CD14-positive monocyte (primary cell): Measurements from ENCODE around the gene PAK1IP1. TPM values are rescaled to one million over a fixed set of nuclear protein-coding genes. Genes with fewer than 3 reads are reported as not detected.
"Not testable (repeated sequence)": the region's sequence is repeated elsewhere in the genome, so short reads cannot be mapped to it uniquely, and the experiment has no call there.

Experiments
- DNase-seq, 3 donors: peaks; one replicate each; pipeline ENCODE4 v3.0.0-alpha.2; 2011 to 2022
- H2AFZ ChIP-seq: 2 replicates; pipeline ENCODE4 v1.6.0; 2012; ENCODE audit warnings: mild to moderate bottlenecking, low read depth, low read length, inconsistent platforms; ENCODE audit not compliant: insufficient read depth, poor library complexity, severe bottlenecking
- H3K27ac ChIP-seq, 2 donors: 1 replicate in 1 of 2; 2 replicates in 1 of 2; pipeline ENCODE4 v1.5.1; 2012 to 2013; ENCODE audit warnings: low read length in 2 of 2, control low read depth in 1 of 2, inconsistent platforms in 1 of 2, low read depth in 1 of 2, mild to moderate bottlenecking in 1 of 2
- H3K27me3 ChIP-seq, 2 donors: one replicate each; pipeline versions ENCODE4 v1.6.0 to v1.6.1; 2011 to 2013; ENCODE audit warnings: low read length in 2 of 2; ENCODE audit not compliant: control insufficient read depth in 2 of 2, insufficient read depth in 2 of 2
- H3K36me3 ChIP-seq, 2 donors: replicated peaks in 1 of 2; 1 replicate in 1 of 2; 2 replicates in 1 of 2; pipeline versions ENCODE4 v1.5.1 to v1.6.1; 2012 to 2013; ENCODE audit warnings: low read length in 2 of 2, control low read depth in 1 of 2, inconsistent platforms in 1 of 2, mild to moderate bottlenecking in 1 of 2; ENCODE audit not compliant: insufficient read depth in 2 of 2, control insufficient read depth in 1 of 2
- H3K4me1 ChIP-seq, 2 donors: 1 replicate in 1 of 2; 2 replicates in 1 of 2; pipeline versions ENCODE4 v1.5.1 to v1.6.1; 2012 to 2013; ENCODE audit warnings: low read length in 2 of 2, control low read depth in 1 of 2, inconsistent platforms in 1 of 2, mild to moderate bottlenecking in 1 of 2, moderate library complexity in 1 of 2; ENCODE audit not compliant: insufficient read depth in 2 of 2, control insufficient read depth in 1 of 2
- H3K4me2 ChIP-seq: replicated peaks from 2 replicates; pipeline ENCODE3; 2012; ENCODE audit warnings: low read length, moderate library complexity, mild to moderate bottlenecking; ENCODE audit not compliant: poor library complexity, severe bottlenecking; ENCODE audit errors: extremely low read depth
- H3K4me3 ChIP-seq, 3 experiments: fragments of 200-600 bp in 1 of 3; sonication (generic) in 1 of 3; replicated peaks in 1 of 3; 1 replicate in 2 of 3; 2 replicates in 1 of 3; pipeline ENCODE4 v1.5.1; 2011 to 2013; ENCODE audit warnings: low read length in 3 of 3, mild to moderate bottlenecking in 3 of 3, control low read depth in 2 of 3, low read depth in 2 of 3, inconsistent platforms in 1 of 3, moderate library complexity in 1 of 3
- H3K79me2 ChIP-seq: 2 replicates; pipeline ENCODE4 v1.6.0; 2012; ENCODE audit warnings: mild to moderate bottlenecking, control low read depth, inconsistent platforms, low read length, moderate library complexity; ENCODE audit not compliant: insufficient read depth
- H3K9ac ChIP-seq: 2 replicates; pipeline ENCODE4 v1.6.0; 2017; ENCODE audit warnings: low read length, mild to moderate bottlenecking; ENCODE audit not compliant: insufficient read depth, poor library complexity, severe bottlenecking
- H3K9me3 ChIP-seq, 2 donors: replicated peaks in 1 of 2; 1 replicate in 1 of 2; 2 replicates in 1 of 2; pipeline versions ENCODE4 v1.5.1 to v1.6.1; 2012 to 2013; ENCODE audit warnings: low read length in 2 of 2, control low read depth in 1 of 2; ENCODE audit not compliant: control insufficient read depth in 1 of 2, insufficient read depth in 1 of 2
- H4K20me1 ChIP-seq: 2 replicates; pipeline ENCODE4 v1.6.0; 2012; ENCODE audit warnings: mild to moderate bottlenecking, low read length, control low read depth, moderate library complexity; ENCODE audit not compliant: insufficient read depth
- H3K27ac Mint-ChIP-seq, 7 donors: one replicate each; pipeline ENCODE4 v1.8.0; 2020; ENCODE audit warnings: mild to moderate bottlenecking in 7 of 7, mixed read lengths in 7 of 7, moderate library complexity in 6 of 7, inconsistent platforms in 2 of 7
- H3K27me3 Mint-ChIP-seq, 3 donors: one replicate each; pipeline ENCODE4 v1.8.0; 2021 to 2022; ENCODE audit warnings: low read depth in 3 of 3, mild to moderate bottlenecking in 3 of 3, mixed read lengths in 3 of 3, moderate library complexity in 3 of 3, inconsistent platforms in 1 of 3
- H3K36me3 Mint-ChIP-seq, 2 donors: one replicate each; pipeline ENCODE4 v1.8.0; 2020; ENCODE audit warnings: mixed read lengths in 2 of 2, inconsistent platforms in 1 of 2, mild to moderate bottlenecking in 1 of 2
- H3K4me1 Mint-ChIP-seq: one replicate; pipeline ENCODE4 v1.8.0; 2020; ENCODE audit warnings: mild to moderate bottlenecking, mixed read lengths
- H3K4me3 Mint-ChIP-seq, 2 donors: one replicate each; pipeline ENCODE4 v1.8.0; 2020; ENCODE audit warnings: mild to moderate bottlenecking in 2 of 2, mixed read lengths in 2 of 2, moderate library complexity in 1 of 2
- H3K9me3 Mint-ChIP-seq, 7 donors: one replicate each; pipeline ENCODE4 v1.8.0; 2020 to 2022; ENCODE audit warnings: mixed read lengths in 7 of 7, mild to moderate bottlenecking in 6 of 7, moderate library complexity in 6 of 7, inconsistent platforms in 2 of 7
- CTCF ChIP-seq: fragments of 200-600 bp; IDR thresholded peaks from one replicate; pipeline ENCODE4 v1.8.0; 2022; ENCODE audit warnings: antibody characterized with exemption, mild to moderate bottlenecking
- WGBS: methylation state at CpG from one replicate; pipeline ENCODE4 v1.1.5; 2013; ENCODE audit warnings: missing lambda C conversion rate; ENCODE audit not compliant: insufficient coverage; 5-methylcytosine and 5-hydroxymethylcytosine counted together
- intact Hi-C, 2 donors: fragments of 100-400 bp; cut with micrococcal nuclease; formaldehyde crosslinking; loops; one replicate each; pipeline versions ENCODE4 v1.15.0 to v1.15.1; 2023
- polyA plus RNA-seq, 3 donors: library from polyadenylated mRNA; depleted of rRNA in 1 of 3; unstranded in 2 of 3; stranded (reverse) in 1 of 3; fragments of 300-500 nt in 2 of 3; fragments of >200 nt in 1 of 3; fragmentation: Illumina TruSeq in 2 of 3; gene quantifications; 1 replicate in 2 of 3; 2 replicates in 1 of 3; pipeline ENCODE4 v1.2.3, GENCODE V29; 2012 to 2021

The PAK1IP1 gene
- polyA plus RNA-seq, 3 donors, result 6.2 to 13.3 (median 11.7) TPM

GRCh38 chr6:10747251-10747972 lies 52.6 kb downstream of the PAK1IP1 start, which contains the start of gene TMEM14B:
Gene TMEM14B (plus strand): TSS chr6:10747805. CDS start chr6:10749246, 1,441 bp downstream.
- peak within 1 kb of the TSS; percentile 69 to 97 for H3K27ac ChIP-seq
- H3K36me3 ChIP-seq, result peaks cover 15 to 18% of the 10 kb centered on the region in 2 donors
- Mint-ChIP-seq H3K9me3 (no peaks in the 10 kb centered on the region), H3K4me1 (peaks cover 29% of the 10 kb centered on the region), H3K4me3 (peak within 1 kb of the TSS; percentile 89 to 97), H3K27ac (peak within 1 kb of the TSS; percentile 88 to 96 (median 94)), H3K36me3 (peaks cover 24 to 30% of the 10 kb centered on the region in 2 donors), H3K27me3 (peaks cover 0 to 2% (median 2%) of the 10 kb centered on the region in 3 donors)
- H4K20me1 ChIP-seq, result peaks cover 7% of the 10 kb centered on the region
- TF ChIP-seq CTCF, result no peak
- peak; percentile 96 to 99 (median 97) for DNase-seq
- intact Hi-C loops, result loop anchor here (2.0 to 5.0 kb wide), 2 partner anchors 50 to 53 kb away; partner anchors contain the start of genes C6orf52 (in 1 of the 2) and PAK1IP1 (in 1 of the 2)
- no peaks in the 10 kb centered on the region for H3K9me3 ChIP-seq
- H2AFZ ChIP-seq, result peak within 1 kb of the TSS; percentile 93
- peak within 1 kb of the TSS; percentile 85 for H3K4me2 ChIP-seq
- no peaks in the 10 kb centered on the region for H3K27me3 ChIP-seq
- H3K79me2 ChIP-seq, result peaks cover 39% of the 10 kb centered on the region
- H3K4me3 ChIP-seq, result peak within 1 kb of the TSS; percentile 56 to 87 (median 81)
- peak within 1 kb of the TSS; percentile 87 for H3K9ac ChIP-seq
- H3K4me1 ChIP-seq, result peaks cover 17 to 27% of the 10 kb centered on the region in 2 donors
- 0% methylated on average over 41 of the region's 52 CpGs for WGBS

- peak overlapping the region in 1 of 2 donors; percentile 50 for H3K27ac ChIP-seq
Measured at GRCh38 chr6:10749734-10750133, 55.0 kb downstream of the PAK1IP1 start.

GRCh38 chr6:10750568-10750967 lies 55.8 kb downstream of the PAK1IP1 start:
- intact Hi-C loops, H3K9ac ChIP-seq, H3K27ac ChIP-seq, H3K27me3 Mint-ChIP-seq, H3K27me3 ChIP-seq, H3K4me3 ChIP-seq, H3K4me2 ChIP-seq, H3K9me3 Mint-ChIP-seq, H3K9me3 ChIP-seq, H2AFZ ChIP-seq, DNase-seq: not testable (repeated sequence)
- Histone ChIP-seq H4K20me1 (peaks cover 17% of the 10 kb centered on the region), H3K79me2 (peaks cover 54% of the 10 kb centered on the region), H3K4me1 (peaks cover 17 to 27% of the 10 kb centered on the region in 2 donors), H3K36me3 (peaks cover 36 to 49% of the 10 kb centered on the region in 2 donors)
- Mint-ChIP-seq H3K27ac (peak overlapping the region in 1 of 7 donors; percentile 2), H3K36me3 (peaks cover 51 to 60% of the 10 kb centered on the region in 2 donors), H3K4me3 (peak overlapping the region in 1 of 2 donors; percentile 25), H3K4me1 (peaks cover 29% of the 10 kb centered on the region)
- 100% methylated on average over 6 of the region's 6 CpGs for WGBS

More at GRCh38 chr6:10749734-10750133, 55.0 kb downstream of the PAK1IP1 start:
- no peak for DNase-seq
- no peak overlapping the region for H2AFZ ChIP-seq
- Mint-ChIP-seq H3K27ac (peak overlapping the region in 2 of 7 donors; percentile 2 to 9), H3K36me3 (peaks cover 43 to 51% of the 10 kb centered on the region in 2 donors), H3K27me3 (peaks cover 0 to 2% (median 2%) of the 10 kb centered on the region in 3 donors), H3K4me1 (peaks cover 29% of the 10 kb centered on the region), H3K4me3 (no peak overlapping the region), H3K9me3 (no peaks in the 10 kb centered on the region)
- no peak overlapping the region for H3K4me3 ChIP-seq
- H3K4me1 ChIP-seq, result peaks cover 17 to 27% of the 10 kb centered on the region in 2 donors
- no peak overlapping the region for H3K9ac ChIP-seq
- H3K4me2 ChIP-seq, result no peak overlapping the region
- no peaks in the 10 kb centered on the region for H3K27me3 ChIP-seq
- WGBS, result 95% methylated on average over 2 of the region's 2 CpGs
- intact Hi-C loops, result loop anchor here in 1 of 2 donors (5.0 kb wide), 1 partner anchor 52 kb away; no protein-coding TSS in a partner anchor
- H3K9me3 ChIP-seq, result no peaks in the 10 kb centered on the region
- peaks cover 11% of the 10 kb centered on the region for H4K20me1 ChIP-seq
- H3K36me3 ChIP-seq, result peaks cover 29 to 41% of the 10 kb centered on the region in 2 donors
- TF ChIP-seq CTCF, result no peak
- peaks cover 53% of the 10 kb centered on the region for H3K79me2 ChIP-seq
